Liver (tissue), 9 donors: ENCODE measurements around the gene TDRD9. TPM values are rescaled to one million over a fixed set of nuclear protein-coding genes. Genes with fewer than 3 reads are reported as not detected.
"Not testable (repeated sequence)": the region's sequence is repeated elsewhere in the genome, so short reads cannot be mapped to it uniquely, and the experiment has no call there.

Experiments
- DNase-seq: peaks from one replicate; pipeline ENCODE4 v3.0.0-alpha.2; 2017; ENCODE audit warnings: low spot score
- H3K27ac ChIP-seq, 2 donors: one replicate each; pipeline ENCODE4 v1.7.0; 2013; ENCODE audit warnings: inconsistent platforms in 2 of 2, low read length in 2 of 2, control low read depth in 1 of 2, low read depth in 1 of 2, mild to moderate bottlenecking in 1 of 2
- H3K27me3 ChIP-seq, 4 donors: one replicate each; pipeline versions ENCODE4 v1.6.1 to v1.7.0; 2013; ENCODE audit warnings: low read length in 3 of 4, inconsistent platforms in 1 of 4, mild to moderate bottlenecking in 1 of 4, moderate library complexity in 1 of 4; ENCODE audit not compliant: control insufficient read depth in 4 of 4, insufficient read depth in 4 of 4
- H3K36me3 ChIP-seq, 4 donors: one replicate each; pipeline versions ENCODE4 v1.6.1 to v1.7.0; 2013; ENCODE audit warnings: low read length in 3 of 4, mild to moderate bottlenecking in 3 of 4, low read depth in 1 of 4, moderate library complexity in 1 of 4; ENCODE audit not compliant: control insufficient read depth in 4 of 4, insufficient read depth in 3 of 4
- H3K4me1 ChIP-seq, 4 donors: one replicate each; pipeline versions ENCODE4 v1.6.1 to v1.7.0; 2013; ENCODE audit warnings: low read length in 3 of 4, mild to moderate bottlenecking in 3 of 4, moderate library complexity in 1 of 4; ENCODE audit not compliant: control insufficient read depth in 4 of 4, insufficient read depth in 4 of 4
- H3K4me3 ChIP-seq, 3 donors: one replicate each; pipeline versions ENCODE4 v1.6.1 to v1.7.0; 2013; ENCODE audit warnings: low read length in 3 of 3, control low read depth in 1 of 3, low read depth in 1 of 3, mild to moderate bottlenecking in 1 of 3
- H3K9ac ChIP-seq, 2 donors: one replicate each; pipeline ENCODE4 v1.7.0; 2013; ENCODE audit warnings: low read length in 2 of 2, mild to moderate bottlenecking in 2 of 2, moderate library complexity in 2 of 2, control low read depth in 1 of 2, low read depth in 1 of 2
- H3K9me3 ChIP-seq, 4 donors: one replicate each; pipeline versions ENCODE4 v1.6.1 to v1.7.0; 2013; ENCODE audit warnings: low read length in 3 of 4; ENCODE audit not compliant: control insufficient read depth in 4 of 4
- ATF3 ChIP-seq: IDR thresholded peaks from 2 replicates; pipeline ENCODE4 v1.6.1; 2016; ENCODE audit warnings: antibody characterized with exemption
- EGR1 ChIP-seq, 2 donors: IDR thresholded peaks; 2 replicates each; pipeline ENCODE4 v1.6.1; 2016 to 2018; ENCODE audit warnings: antibody characterized with exemption in 2 of 2, low read depth in 2 of 2
- FOXA1 ChIP-seq: IDR thresholded peaks from 2 replicates; pipeline ENCODE4 v1.6.1; 2016; ENCODE audit warnings: antibody characterized with exemption
- FOXA2 ChIP-seq: IDR thresholded peaks from 2 replicates; pipeline ENCODE4 v1.6.1; 2016; ENCODE audit warnings: antibody characterized with exemption
- GABPA ChIP-seq, 2 donors: IDR thresholded peaks in 1 of 2; conservative IDR thresholded peaks in 1 of 2; 2 replicates each; pipeline ENCODE4 v1.6.1; 2016; ENCODE audit warnings: antibody characterized with exemption in 2 of 2, mild to moderate bottlenecking in 1 of 2, moderate library complexity in 1 of 2
- HNF4A ChIP-seq, 2 donors: conservative IDR thresholded peaks; 2 replicates each; pipeline ENCODE4 v1.6.1; 2016; ENCODE audit warnings: antibody characterized with exemption in 2 of 2, mild to moderate bottlenecking in 2 of 2
- HNF4G ChIP-seq: IDR thresholded peaks from 2 replicates; pipeline ENCODE4 v1.6.1; 2016; ENCODE audit warnings: antibody characterized with exemption
- JUND ChIP-seq, 2 donors: IDR thresholded peaks; 2 replicates each; pipeline ENCODE4 v1.6.1; 2016; ENCODE audit warnings: antibody characterized with exemption in 2 of 2
- MAX ChIP-seq: IDR thresholded peaks from 2 replicates; pipeline ENCODE4 v1.6.1; 2016; ENCODE audit warnings: antibody characterized with exemption
- NR2F2 ChIP-seq: IDR thresholded peaks from 2 replicates; pipeline ENCODE4 v1.6.1; 2016; ENCODE audit warnings: antibody characterized with exemption
- RAD21 ChIP-seq, 2 donors: IDR thresholded peaks; 2 replicates each; pipeline ENCODE4 v1.6.1; 2016; ENCODE audit warnings: antibody characterized with exemption in 2 of 2, mild to moderate bottlenecking in 2 of 2
- REST ChIP-seq: IDR thresholded peaks from 2 replicates; pipeline ENCODE4 v1.6.1; 2016; ENCODE audit warnings: antibody characterized with exemption, mild to moderate bottlenecking
- RXRA ChIP-seq, 2 donors: IDR thresholded peaks; 2 replicates each; pipeline ENCODE4 v1.6.1; 2017 to 2018; ENCODE audit warnings: antibody characterized with exemption in 2 of 2, mild to moderate bottlenecking in 1 of 2
- SP1 ChIP-seq: IDR thresholded peaks from 2 replicates; pipeline ENCODE4 v1.6.1; 2018; ENCODE audit warnings: antibody characterized with exemption, mild to moderate bottlenecking
- TAF1 ChIP-seq: conservative IDR thresholded peaks from 2 replicates; pipeline ENCODE4 v1.6.1; 2016; ENCODE audit warnings: antibody characterized with exemption, mild to moderate bottlenecking
- YY1 ChIP-seq: IDR thresholded peaks from 2 replicates; pipeline ENCODE4 v1.6.1; 2016; ENCODE audit warnings: antibody characterized with exemption, mild to moderate bottlenecking
- ZBTB33 ChIP-seq: IDR thresholded peaks from 2 replicates; pipeline ENCODE4 v1.6.1; 2016; ENCODE audit warnings: antibody characterized with exemption
- WGBS: extraction: QIAGEN DNeasy Blood & Tissue Kit; methylation state at CpG from one replicate; pipeline ENCODE4 v1.1.7; 2013; 5-methylcytosine and 5-hydroxymethylcytosine counted together
- polyA plus RNA-seq, 2 donors: library from polyadenylated mRNA; stranded (reverse) in 1 of 2; unstranded in 1 of 2; fragments of 200-250 nt in 1 of 2; fragments of >200 nt in 1 of 2; fragmentation: Nextera tagmentation in 1 of 2; extraction: Ambion mirVana in 1 of 2; gene quantifications; one replicate each; pipeline versions ENCODE4 v1.2.1 to v1.2.3, GENCODE V29; 2013 to 2015
- total RNA-seq, 2 donors: library from RNA; depleted of rRNA; stranded (reverse); fragments of >200 nt; gene quantifications; one replicate each; pipeline ENCODE4 v1.2.3, GENCODE V29; 2014
- donor health status: healthy.
- donor health status: healthy.
- donor health status: healthy.
- donor health status: healthy.
- donor health status: healthy.

The TDRD9 gene
- total and polyA plus RNA-seq, 4 donors: 0.12 to 1.0 (median 0.46) TPM

- H3K4me3 ChIP-seq: no peak overlapping the region
- TF ChIP-seq RAD21 (IDR thresholded peaks at IDR 0.05) (no peak), YY1 (no peak), TAF1 (no peak), JUND (IDR thresholded peaks at IDR 0.05) (no peak), HNF4G (no peak), ZBTB33 (no peak), NR2F2 (no peak)
- no peak overlapping the region for H3K27ac ChIP-seq
- H3K36me3 ChIP-seq: no peaks in the 10 kb centered on the region
- H3K9me3 ChIP-seq: no peaks in the 10 kb centered on the region
- no peak overlapping the region for H3K9ac ChIP-seq
- peaks cover 26 to 54% (median 48%) of the 10 kb centered on the region in 4 donors for H3K4me1 ChIP-seq
- H3K27me3 ChIP-seq: no peaks in the 10 kb centered on the region
- no peak for DNase-seq
- 91% methylated on average over 10 of the region's 10 CpGs for WGBS
Measured at GRCh38 chr14:103887557-103888115, 40.6 kb upstream of the TDRD9 start.

- not testable (repeated sequence) for DNase-seq
Measured at GRCh38 chr14:103889002-103889312, 39.3 kb upstream of the TDRD9 start.

GRCh38 chr14:103889313-103890051 is 38.8 kb upstream of the TDRD9 start:
- DNase-seq: no peak
- Histone ChIP-seq H3K27ac (peak overlapping the region; percentile 78 to 80), H3K9me3 (no peaks in the 10 kb centered on the region), H3K36me3 (no peaks in the 10 kb centered on the region), H3K4me1 (peaks cover 28 to 60% (median 52%) of the 10 kb centered on the region in 4 donors), H3K27me3 (no peaks in the 10 kb centered on the region), H3K4me3 (no peak overlapping the region), H3K9ac (no peak overlapping the region)
- TF ChIP-seq HNF4G (no peak), FOXA2 (peak; percentile 54), JUND (IDR thresholded peaks at IDR 0.05) (peak in 1 of 2 donors; percentile 43), REST (peak; percentile 21), RXRA (IDR thresholded peaks at IDR 0.05) (peak in 1 of 2 donors; percentile 74), HNF4A (conservative IDR thresholded peaks at IDR 0.05) (peak; percentile 14 to 62), ATF3 (no peak), GABPA (IDR thresholded peaks at IDR 0.05 in 1 of 2, conservative IDR thresholded peaks at IDR 0.05 in 1 of 2) (no peak), RAD21 (IDR thresholded peaks at IDR 0.05) (peak in 1 of 2 donors; percentile 11), EGR1 (IDR thresholded peaks at IDR 0.05; ENCODE audit: low read depth in 2 of 2) (peak; percentile 43 to 85), SP1 (peak; percentile 53), FOXA1 (no peak), MAX (peak; percentile 73), YY1 (no peak)
- 40% methylated on average over 31 of the region's 31 CpGs for WGBS

More at GRCh38 chr14:103889002-103889312, 39.3 kb upstream of the TDRD9 start:
- H3K9me3 ChIP-seq, H3K9ac ChIP-seq, H3K4me3 ChIP-seq, H3K27me3 ChIP-seq, H3K36me3 ChIP-seq: not testable (repeated sequence)
- peaks cover 23 to 55% (median 46%) of the 10 kb centered on the region in 4 donors for H3K4me1 ChIP-seq
- peak overlapping the region; percentile 20 to 78 for H3K27ac ChIP-seq
- 91% methylated on average over 8 of the region's 8 CpGs for WGBS
